Measurements from ENCODE around the gene CTNND2.

DNA sequence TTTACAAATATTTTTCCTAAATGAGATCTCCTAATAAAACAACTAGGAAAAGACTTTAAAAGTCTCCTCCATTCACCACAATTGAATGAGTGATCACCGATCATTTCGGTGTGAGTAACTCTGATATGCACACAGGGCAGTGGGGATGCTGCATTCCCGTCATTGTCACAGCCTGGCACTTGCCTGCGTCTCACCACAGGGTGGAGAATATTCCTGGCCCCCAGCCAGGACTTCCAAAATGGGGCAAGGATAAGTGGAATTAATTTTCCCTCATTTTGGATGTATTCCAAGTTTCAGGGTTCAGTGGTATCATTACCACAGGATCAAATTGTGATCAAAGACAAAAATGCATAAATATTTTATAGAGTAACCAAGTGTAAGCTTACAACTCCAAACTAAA, 107.1 kb downstream of the CTNND2 start:
- TF ChIP-seq, protein P1, sequence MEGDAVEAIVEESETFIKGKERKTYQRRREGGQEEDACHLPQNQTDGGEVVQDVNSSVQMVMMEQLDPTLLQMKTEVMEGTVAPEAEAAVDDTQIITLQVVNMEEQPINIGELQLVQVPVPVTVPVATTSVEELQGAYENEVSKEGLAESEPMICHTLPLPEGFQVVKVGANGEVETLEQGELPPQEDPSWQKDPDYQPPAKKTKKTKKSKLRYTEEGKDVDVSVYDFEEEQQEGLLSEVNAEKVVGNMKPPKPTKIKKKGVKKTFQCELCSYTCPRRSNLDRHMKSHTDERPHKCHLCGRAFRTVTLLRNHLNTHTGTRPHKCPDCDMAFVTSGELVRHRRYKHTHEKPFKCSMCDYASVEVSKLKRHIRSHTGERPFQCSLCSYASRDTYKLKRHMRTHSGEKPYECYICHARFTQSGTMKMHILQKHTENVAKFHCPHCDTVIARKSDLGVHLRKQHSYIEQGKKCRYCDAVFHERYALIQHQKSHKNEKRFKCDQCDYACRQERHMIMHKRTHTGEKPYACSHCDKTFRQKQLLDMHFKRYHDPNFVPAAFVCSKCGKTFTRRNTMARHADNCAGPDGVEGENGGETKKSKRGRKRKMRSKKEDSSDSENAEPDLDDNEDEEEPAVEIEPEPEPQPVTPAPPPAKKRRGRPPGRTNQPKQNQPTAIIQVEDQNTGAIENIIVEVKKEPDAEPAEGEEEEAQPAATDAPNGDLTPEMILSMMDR (tag by site-specific recombination; IDR thresholded peaks at IDR 0.05), result no peak
- TF ChIP-seq MZF1 (tag by site-specific recombination; IDR thresholded peaks at IDR 0.05; ENCODE audit: borderline replicate concordance), result no peak
- TF ChIP-seq HOXA7 (CRISPR knock-in tag; IDR thresholded peaks at IDR 0.05; ENCODE audit: borderline replicate concordance), result no peak
- no peak for TF ChIP-seq ZBTB21 (tag by site-specific recombination; IDR thresholded peaks at IDR 0.05)
- TF ChIP-seq ZNF830 (tag by site-specific recombination; IDR thresholded peaks at IDR 0.05; ENCODE audit: low read depth), result no peak
- no peak for TF ChIP-seq EGR2 (tag by site-specific recombination; IDR thresholded peaks at IDR 0.05; ENCODE audit: low read depth)
- TF ChIP-seq, protein P2, sequence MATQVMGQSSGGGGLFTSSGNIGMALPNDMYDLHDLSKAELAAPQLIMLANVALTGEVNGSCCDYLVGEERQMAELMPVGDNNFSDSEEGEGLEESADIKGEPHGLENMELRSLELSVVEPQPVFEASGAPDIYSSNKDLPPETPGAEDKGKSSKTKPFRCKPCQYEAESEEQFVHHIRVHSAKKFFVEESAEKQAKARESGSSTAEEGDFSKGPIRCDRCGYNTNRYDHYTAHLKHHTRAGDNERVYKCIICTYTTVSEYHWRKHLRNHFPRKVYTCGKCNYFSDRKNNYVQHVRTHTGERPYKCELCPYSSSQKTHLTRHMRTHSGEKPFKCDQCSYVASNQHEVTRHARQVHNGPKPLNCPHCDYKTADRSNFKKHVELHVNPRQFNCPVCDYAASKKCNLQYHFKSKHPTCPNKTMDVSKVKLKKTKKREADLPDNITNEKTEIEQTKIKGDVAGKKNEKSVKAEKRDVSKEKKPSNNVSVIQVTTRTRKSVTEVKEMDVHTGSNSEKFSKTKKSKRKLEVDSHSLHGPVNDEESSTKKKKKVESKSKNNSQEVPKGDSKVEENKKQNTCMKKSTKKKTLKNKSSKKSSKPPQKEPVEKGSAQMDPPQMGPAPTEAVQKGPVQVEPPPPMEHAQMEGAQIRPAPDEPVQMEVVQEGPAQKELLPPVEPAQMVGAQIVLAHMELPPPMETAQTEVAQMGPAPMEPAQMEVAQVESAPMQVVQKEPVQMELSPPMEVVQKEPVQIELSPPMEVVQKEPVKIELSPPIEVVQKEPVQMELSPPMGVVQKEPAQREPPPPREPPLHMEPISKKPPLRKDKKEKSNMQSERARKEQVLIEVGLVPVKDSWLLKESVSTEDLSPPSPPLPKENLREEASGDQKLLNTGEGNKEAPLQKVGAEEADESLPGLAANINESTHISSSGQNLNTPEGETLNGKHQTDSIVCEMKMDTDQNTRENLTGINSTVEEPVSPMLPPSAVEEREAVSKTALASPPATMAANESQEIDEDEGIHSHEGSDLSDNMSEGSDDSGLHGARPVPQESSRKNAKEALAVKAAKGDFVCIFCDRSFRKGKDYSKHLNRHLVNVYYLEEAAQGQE (tag by site-specific recombination; IDR thresholded peaks at IDR 0.05), result no peak
- TF ChIP-seq ZNF350 (tag by site-specific recombination; IDR thresholded peaks at IDR 0.05), result no peak
- TF ChIP-seq, protein P3, sequence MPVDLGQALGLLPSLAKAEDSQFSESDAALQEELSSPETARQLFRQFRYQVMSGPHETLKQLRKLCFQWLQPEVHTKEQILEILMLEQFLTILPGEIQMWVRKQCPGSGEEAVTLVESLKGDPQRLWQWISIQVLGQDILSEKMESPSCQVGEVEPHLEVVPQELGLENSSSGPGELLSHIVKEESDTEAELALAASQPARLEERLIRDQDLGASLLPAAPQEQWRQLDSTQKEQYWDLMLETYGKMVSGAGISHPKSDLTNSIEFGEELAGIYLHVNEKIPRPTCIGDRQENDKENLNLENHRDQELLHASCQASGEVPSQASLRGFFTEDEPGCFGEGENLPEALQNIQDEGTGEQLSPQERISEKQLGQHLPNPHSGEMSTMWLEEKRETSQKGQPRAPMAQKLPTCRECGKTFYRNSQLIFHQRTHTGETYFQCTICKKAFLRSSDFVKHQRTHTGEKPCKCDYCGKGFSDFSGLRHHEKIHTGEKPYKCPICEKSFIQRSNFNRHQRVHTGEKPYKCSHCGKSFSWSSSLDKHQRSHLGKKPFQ (tag by site-specific recombination; IDR thresholded peaks at IDR 0.05), result no peak
- TF ChIP-seq, protein P4, sequence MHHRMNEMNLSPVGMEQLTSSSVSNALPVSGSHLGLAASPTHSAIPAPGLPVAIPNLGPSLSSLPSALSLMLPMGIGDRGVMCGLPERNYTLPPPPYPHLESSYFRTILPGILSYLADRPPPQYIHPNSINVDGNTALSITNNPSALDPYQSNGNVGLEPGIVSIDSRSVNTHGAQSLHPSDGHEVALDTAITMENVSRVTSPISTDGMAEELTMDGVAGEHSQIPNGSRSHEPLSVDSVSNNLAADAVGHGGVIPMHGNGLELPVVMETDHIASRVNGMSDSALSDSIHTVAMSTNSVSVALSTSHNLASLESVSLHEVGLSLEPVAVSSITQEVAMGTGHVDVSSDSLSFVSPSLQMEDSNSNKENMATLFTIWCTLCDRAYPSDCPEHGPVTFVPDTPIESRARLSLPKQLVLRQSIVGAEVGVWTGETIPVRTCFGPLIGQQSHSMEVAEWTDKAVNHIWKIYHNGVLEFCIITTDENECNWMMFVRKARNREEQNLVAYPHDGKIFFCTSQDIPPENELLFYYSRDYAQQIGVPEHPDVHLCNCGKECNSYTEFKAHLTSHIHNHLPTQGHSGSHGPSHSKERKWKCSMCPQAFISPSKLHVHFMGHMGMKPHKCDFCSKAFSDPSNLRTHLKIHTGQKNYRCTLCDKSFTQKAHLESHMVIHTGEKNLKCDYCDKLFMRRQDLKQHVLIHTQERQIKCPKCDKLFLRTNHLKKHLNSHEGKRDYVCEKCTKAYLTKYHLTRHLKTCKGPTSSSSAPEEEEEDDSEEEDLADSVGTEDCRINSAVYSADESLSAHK (tag by site-specific recombination; IDR thresholded peaks at IDR 0.05), result no peak
